MG63 (cell line): ENCODE results near the gene THSD4. TPM values are rescaled to one million over a fixed set of nuclear protein-coding genes. Genes with fewer than 3 reads are reported as not detected.
A peak's percentile ranks its signal among the peaks of the same experiment; 100 is the strongest.

Source experiments
- DNase-seq: peaks from one replicate; pipeline ENCODE4 v3.0.0-alpha.2; 2020
- H3K27me3 ChIP-seq: fragments of 250-450 bp; sonication (Bioruptor Pico); 2 replicates; pipeline ENCODE4 v1.5.1; 2020; ENCODE audit warnings: mild to moderate bottlenecking, moderate library complexity
- H3K36me3 ChIP-seq: fragments of 250-450 bp; sonication (Bioruptor Pico); 2 replicates; pipeline ENCODE4 v1.5.1; 2020; ENCODE audit warnings: mild to moderate bottlenecking, moderate library complexity
- H3K4me3 ChIP-seq: fragments of 250-450 bp; sonication (Bioruptor Pico); 2 replicates; pipeline ENCODE4 v1.5.1; 2020; ENCODE audit warnings: mild to moderate bottlenecking, moderate library complexity
- H3K9me3 ChIP-seq: fragments of 250-450 bp; sonication (Bioruptor Pico); 2 replicates; pipeline ENCODE4 v1.5.1; 2020; ENCODE audit warnings: mild to moderate bottlenecking, moderate library complexity
- total RNA-seq: library from RNA; depleted of rRNA; stranded (reverse); fragments of >200 nt; shearing (Covaris generic); gene quantifications from 2 replicates; pipeline ENCODE4 v1.2.3, GENCODE V29; 2014; ENCODE audit warnings: low replicate concordance

The THSD4 gene
- total RNA-seq, 1 experiment from 2014 or later, result 10.2 TPM

- H3K9me3 ChIP-seq, result peaks cover 21% of the 10 kb centered on the region
- H3K36me3 ChIP-seq, result no peaks in the 10 kb centered on the region
- H3K27me3 ChIP-seq, result no peaks in the 10 kb centered on the region
- no peak for DNase-seq
- no peak overlapping the region for H3K4me3 ChIP-seq
These were observed 23.1 kb upstream of the THSD4 start for GRCh38 chr15:71092056-71092600.

GRCh38 chr15:71093054-71094024 is 21.9 kb upstream of the THSD4 start:
- H3K27me3 ChIP-seq, result no peaks in the 10 kb centered on the region
- H3K36me3 ChIP-seq, result no peaks in the 10 kb centered on the region
- H3K9me3 ChIP-seq, result peaks cover 12% of the 10 kb centered on the region
- no peak overlapping the region for H3K4me3 ChIP-seq
- no peak for DNase-seq

- DNase-seq, result no peak
- no peaks in the 10 kb centered on the region for H3K27me3 ChIP-seq
These were observed 21.1 kb upstream of the THSD4 start for GRCh38 chr15:71094137-71094536.

GRCh38 chr15:71096676-71097075 is 18.6 kb upstream of the THSD4 start:
- H3K4me3 ChIP-seq, result no peak overlapping the region
- H3K36me3 ChIP-seq, result no peaks in the 10 kb centered on the region
- DNase-seq, result no peak
- H3K27me3 ChIP-seq, result no peaks in the 10 kb centered on the region
- peaks cover 6% of the 10 kb centered on the region; the same call in 1 of the 2 replicates for H3K9me3 ChIP-seq

More at GRCh38 chr15:71094137-71094536, 21.1 kb upstream of the THSD4 start:
- peaks cover 4% of the 10 kb centered on the region; the same call in 1 of the 2 replicates for H3K9me3 ChIP-seq
- H3K4me3 ChIP-seq, result no peak overlapping the region
- H3K36me3 ChIP-seq, result no peaks in the 10 kb centered on the region

GRCh38 chr15:71097890-71098289 is 17.4 kb upstream of the THSD4 start:
- Histone ChIP-seq H3K27me3 (no peaks in the 10 kb centered on the region), H3K9me3 (peaks cover 13% of the 10 kb centered on the region), H3K4me3 (no peak overlapping the region), H3K36me3 (peaks cover 2% of the 10 kb centered on the region; the same call in 1 of the 2 replicates)
- no peak for DNase-seq

- DNase-seq, result no peak
- Histone ChIP-seq H3K4me3 (no peak overlapping the region), H3K27me3 (no peaks in the 10 kb centered on the region), H3K9me3 (peaks cover 13% of the 10 kb centered on the region), H3K36me3 (peaks cover 2% of the 10 kb centered on the region; the same call in 1 of the 2 replicates)
These were observed 16.4 kb upstream of the THSD4 start for GRCh38 chr15:71098920-71099319.

- Histone ChIP-seq H3K4me3 (no peak overlapping the region), H3K27me3 (no peaks in the 10 kb centered on the region), H3K36me3 (peaks cover 2% of the 10 kb centered on the region; the same call in 1 of the 2 replicates), H3K9me3 (peaks cover 9% of the 10 kb centered on the region)
- DNase-seq, result peak; percentile 43
These were observed 12.1 kb upstream of the THSD4 start for GRCh38 chr15:71103102-71103676.

GRCh38 chr15:71104636-71105035 is 10.6 kb upstream of the THSD4 start:
- H3K4me3 ChIP-seq, result no peak overlapping the region
- no peak for DNase-seq
- no peaks in the 10 kb centered on the region for H3K27me3 ChIP-seq
- peaks cover 7% of the 10 kb centered on the region for H3K9me3 ChIP-seq
- H3K36me3 ChIP-seq, result peaks cover 2% of the 10 kb centered on the region; the same call in 1 of the 2 replicates

- Histone ChIP-seq H3K36me3 (peaks cover 2% of the 10 kb centered on the region; the same call in 1 of the 2 replicates), H3K4me3 (no peak overlapping the region), H3K9me3 (peaks cover 7% of the 10 kb centered on the region), H3K27me3 (no peaks in the 10 kb centered on the region)
- DNase-seq, result no peak
These were observed 9.8 kb upstream of the THSD4 start for GRCh38 chr15:71105444-71105843.

GRCh38 chr15:71106802-71107500 is 8.3 kb upstream of the THSD4 start:
- Histone ChIP-seq H3K4me3 (no peak overlapping the region), H3K27me3 (no peaks in the 10 kb centered on the region), H3K9me3 (peaks cover 7% of the 10 kb centered on the region), H3K36me3 (peaks cover 2% of the 10 kb centered on the region; the same call in 1 of the 2 replicates)
- DNase-seq, result no peak

- Histone ChIP-seq H3K9me3 (peaks cover 4% of the 10 kb centered on the region; the same call in 1 of the 2 replicates), H3K27me3 (no peaks in the 10 kb centered on the region), H3K4me3 (no peak overlapping the region), H3K36me3 (no peaks in the 10 kb centered on the region)
- no peak for DNase-seq
These were observed 7.8 kb upstream of the THSD4 start for GRCh38 chr15:71107501-71107815.

- Histone ChIP-seq H3K4me3 (no peak overlapping the region), H3K9me3 (no peaks in the 10 kb centered on the region), H3K36me3 (no peaks in the 10 kb centered on the region), H3K27me3 (no peaks in the 10 kb centered on the region)
- DNase-seq, result no peak
These were observed 6.1 kb upstream of the THSD4 start for GRCh38 chr15:71109130-71109529.

GRCh38 chr15:71109905-71110304 is 5.4 kb upstream of the THSD4 start:
- no peak for DNase-seq
- H3K36me3 ChIP-seq, result no peaks in the 10 kb centered on the region
- H3K27me3 ChIP-seq, result no peaks in the 10 kb centered on the region

GRCh38 chr15:71110405-71111180 is 4.7 kb upstream of the THSD4 start:
- H3K9me3 ChIP-seq, result no peaks in the 10 kb centered on the region
- no peak for DNase-seq
- no peaks in the 10 kb centered on the region for H3K36me3 ChIP-seq
- H3K27me3 ChIP-seq, result no peaks in the 10 kb centered on the region
- no peak overlapping the region for H3K4me3 ChIP-seq

More at GRCh38 chr15:71109905-71110304, 5.4 kb upstream of the THSD4 start:
- H3K9me3 ChIP-seq, result no peaks in the 10 kb centered on the region
- H3K4me3 ChIP-seq, result no peak overlapping the region

- Histone ChIP-seq H3K4me3 (no peak overlapping the region), H3K36me3 (no peaks in the 10 kb centered on the region), H3K9me3 (no peaks in the 10 kb centered on the region), H3K27me3 (no peaks in the 10 kb centered on the region)
- peak; percentile 17 for DNase-seq
These were observed 4.1 kb upstream of the THSD4 start for GRCh38 chr15:71111181-71111565.

- Histone ChIP-seq H3K9me3 (no peaks in the 10 kb centered on the region), H3K27me3 (no peaks in the 10 kb centered on the region), H3K36me3 (no peaks in the 10 kb centered on the region; the same call in 1 of the 2 replicates), H3K4me3 (no peak overlapping the region)
- no peak for DNase-seq
These were observed 3.3 kb upstream of the THSD4 start for GRCh38 chr15:71111950-71112349.
